GM21529 (cell line): ENCODE data around the gene LY6G6F.

ENCODE experiments used
- ATAC-seq: cut with Tn5 transposase; IDR thresholded peaks from one replicate; pipeline ENCODE4 v1.9.1; 2021; ENCODE audit not compliant: unreplicated experiment

The LY6G6F gene

DNA sequence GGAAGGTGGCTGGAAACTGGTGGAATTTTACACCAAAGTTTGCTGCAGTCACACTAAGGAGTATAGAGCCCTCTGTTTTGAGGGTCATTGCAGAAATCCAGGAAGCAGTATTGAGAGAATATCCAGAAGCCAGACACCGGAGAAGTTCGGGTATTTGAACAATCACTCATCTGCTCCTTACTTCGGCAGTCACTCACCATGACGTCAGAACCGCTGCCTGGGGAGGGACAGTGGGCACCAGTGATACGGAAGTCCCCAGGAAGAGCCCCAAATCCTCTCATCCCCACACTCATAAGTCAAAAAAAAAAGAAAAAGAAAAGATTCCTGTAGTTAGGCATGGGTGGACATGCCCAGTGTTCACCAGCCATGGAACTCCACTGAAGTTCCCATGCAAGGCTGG, 29.8 kb upstream of the LY6G6F start:
- ATAC-seq, result no peak

DNA sequence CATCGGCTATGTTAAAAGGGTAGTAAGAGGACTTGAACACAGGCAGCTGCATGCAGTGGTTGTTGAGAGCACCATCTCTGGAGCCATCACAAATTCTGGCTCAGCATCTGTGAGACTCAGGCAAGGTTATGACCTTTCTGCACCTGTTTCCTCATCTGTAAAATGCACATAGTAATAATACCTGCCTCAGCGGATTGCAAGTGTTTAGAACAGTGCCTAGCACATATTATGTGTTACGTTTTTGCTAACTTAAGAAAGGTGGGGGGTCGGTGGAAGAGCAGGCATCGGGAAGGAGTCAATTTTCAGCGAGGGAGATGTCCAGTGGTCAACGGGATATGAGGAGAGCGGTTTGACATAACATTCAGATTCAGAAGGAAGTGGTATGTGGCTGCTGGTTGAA, 28.7 kb upstream of the LY6G6F start:
- no peak for ATAC-seq

DNA sequence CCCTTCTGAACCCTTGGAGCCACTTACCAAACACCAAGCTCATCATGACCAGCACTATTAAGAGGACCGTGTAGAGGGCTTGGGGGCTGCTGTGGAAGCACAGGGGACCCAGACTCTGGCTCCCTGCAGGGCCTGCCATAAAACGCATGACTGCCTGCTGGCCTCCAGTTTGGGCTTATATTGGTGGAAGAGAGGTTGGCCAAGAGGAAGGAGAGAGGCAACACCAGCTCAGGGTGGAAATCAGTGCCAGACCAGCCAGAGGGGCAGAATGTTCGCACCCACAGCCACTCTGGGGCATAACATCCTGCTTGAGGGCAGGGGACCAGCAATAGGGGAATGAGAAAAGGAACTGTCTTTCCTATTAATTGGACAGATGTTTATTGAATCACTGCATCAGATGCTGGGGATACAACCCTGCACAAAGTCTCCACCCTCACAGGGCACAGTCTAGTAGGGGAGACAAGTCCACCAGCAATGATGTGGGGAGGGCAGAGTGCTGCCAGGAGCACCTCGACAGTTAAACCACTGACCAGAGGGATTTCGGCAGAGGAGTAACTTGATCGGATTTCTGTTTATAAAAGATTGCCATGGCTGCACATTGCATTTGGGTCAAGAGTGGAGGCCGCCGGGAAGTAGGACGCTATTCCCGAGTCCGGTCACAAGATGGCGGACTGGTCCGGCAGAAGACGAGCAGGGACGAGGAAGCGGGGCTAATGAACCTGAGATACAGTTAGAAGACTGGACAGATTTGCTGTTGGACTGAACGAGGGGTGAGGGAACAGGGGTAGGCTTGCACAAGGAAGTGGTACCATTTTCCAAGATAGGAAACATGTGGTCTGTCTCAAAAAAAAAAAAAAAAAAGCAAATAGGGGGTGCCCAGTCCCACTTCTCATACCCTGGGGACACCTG, 26.2 kb upstream of the LY6G6F start, which contains the start of gene LY6G5C:
TSS of gene LY6G5C (minus strand) at position 842 of the 909 bp plus-strand sequence. CDS start at position 148, 694 bp downstream.
- no peak for ATAC-seq

DNA sequence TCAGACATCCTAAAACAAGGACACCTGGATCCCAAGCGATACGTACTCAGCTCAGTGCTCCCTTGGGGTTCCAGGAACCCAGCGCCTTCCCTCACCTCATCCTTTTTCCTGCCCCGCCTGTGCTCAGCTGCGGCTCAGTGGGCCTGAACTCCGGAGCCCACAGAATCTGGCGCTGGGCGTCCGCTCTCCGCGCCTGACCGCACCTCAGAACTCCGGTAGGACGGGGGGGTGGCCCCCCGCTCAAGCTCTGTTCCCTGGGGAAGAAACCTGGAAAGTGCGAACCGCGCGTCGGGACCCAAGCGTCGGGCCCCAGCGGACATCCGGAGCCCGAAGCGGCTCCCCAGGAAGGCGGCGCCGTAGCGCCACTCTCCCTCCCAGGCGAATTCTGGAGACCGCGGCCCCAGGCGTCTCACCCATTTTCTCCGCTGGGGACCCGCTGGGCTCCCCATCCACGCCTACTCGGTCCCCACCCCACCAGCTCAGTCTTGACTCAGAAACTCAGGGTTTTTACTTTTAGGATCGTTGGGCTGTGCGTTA, 25.5 kb upstream of the LY6G6F start:
- no peak for ATAC-seq

DNA sequence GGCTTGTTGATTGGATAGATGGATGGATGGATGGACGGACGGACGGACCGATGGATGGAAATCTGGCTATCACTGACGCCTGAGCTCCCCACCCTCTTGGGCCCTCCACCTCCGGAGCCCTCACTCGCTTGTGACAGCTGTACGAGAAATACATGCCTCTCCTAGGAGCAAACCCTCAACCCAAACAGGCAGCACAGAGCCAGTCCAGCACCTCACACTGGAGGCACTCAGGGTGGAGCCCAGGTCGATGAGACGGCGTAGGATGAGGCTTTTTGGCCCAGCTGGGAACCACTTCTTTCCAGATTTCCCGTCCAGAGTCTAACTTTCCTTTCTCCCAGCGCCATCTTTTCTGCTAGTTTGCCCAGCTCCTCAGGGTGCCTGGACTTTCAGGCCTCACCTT, 23.1 kb upstream of the LY6G6F start:
- ATAC-seq, result no peak

DNA sequence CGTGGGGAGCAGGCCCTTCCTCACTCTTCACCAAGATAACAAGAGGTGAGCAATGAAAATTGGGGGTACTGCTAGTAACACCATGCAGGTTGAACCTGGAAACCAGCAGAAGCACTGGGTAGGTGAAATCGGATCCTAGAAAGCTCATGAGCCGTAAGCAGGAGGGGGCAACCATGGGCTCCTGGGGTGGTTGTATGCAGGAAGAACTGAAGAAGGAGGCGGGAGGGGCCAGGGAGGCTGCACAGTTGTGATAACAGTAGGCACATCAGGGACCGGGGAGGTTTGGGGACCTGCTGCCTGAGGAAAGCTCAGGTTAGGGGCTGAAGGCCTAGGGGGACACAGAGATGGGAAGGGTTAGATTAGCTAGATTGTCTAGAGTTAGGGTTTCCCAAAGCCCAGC, 20.2 kb upstream of the LY6G6F start:
- no peak for ATAC-seq

DNA sequence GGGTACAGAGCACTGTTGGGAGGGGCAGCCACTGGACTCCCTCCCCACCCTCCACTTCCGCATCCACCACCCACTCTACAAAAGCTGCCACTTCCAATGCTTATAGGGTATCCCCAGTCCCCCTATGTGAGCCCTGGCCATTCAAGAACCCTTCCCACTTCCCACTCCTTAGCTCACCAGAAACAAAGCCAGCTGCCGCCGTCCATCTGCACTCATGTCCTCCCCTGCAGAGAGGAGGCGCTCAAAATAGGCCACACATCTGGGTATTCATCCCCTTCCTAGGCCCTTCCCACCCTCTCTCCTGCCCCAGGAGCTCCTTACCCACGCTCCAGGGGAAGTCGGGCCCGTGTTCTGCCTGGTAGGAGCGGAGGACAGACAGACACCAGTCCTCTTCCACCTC, 19.3 kb upstream of the LY6G6F start:
- no peak for ATAC-seq

DNA sequence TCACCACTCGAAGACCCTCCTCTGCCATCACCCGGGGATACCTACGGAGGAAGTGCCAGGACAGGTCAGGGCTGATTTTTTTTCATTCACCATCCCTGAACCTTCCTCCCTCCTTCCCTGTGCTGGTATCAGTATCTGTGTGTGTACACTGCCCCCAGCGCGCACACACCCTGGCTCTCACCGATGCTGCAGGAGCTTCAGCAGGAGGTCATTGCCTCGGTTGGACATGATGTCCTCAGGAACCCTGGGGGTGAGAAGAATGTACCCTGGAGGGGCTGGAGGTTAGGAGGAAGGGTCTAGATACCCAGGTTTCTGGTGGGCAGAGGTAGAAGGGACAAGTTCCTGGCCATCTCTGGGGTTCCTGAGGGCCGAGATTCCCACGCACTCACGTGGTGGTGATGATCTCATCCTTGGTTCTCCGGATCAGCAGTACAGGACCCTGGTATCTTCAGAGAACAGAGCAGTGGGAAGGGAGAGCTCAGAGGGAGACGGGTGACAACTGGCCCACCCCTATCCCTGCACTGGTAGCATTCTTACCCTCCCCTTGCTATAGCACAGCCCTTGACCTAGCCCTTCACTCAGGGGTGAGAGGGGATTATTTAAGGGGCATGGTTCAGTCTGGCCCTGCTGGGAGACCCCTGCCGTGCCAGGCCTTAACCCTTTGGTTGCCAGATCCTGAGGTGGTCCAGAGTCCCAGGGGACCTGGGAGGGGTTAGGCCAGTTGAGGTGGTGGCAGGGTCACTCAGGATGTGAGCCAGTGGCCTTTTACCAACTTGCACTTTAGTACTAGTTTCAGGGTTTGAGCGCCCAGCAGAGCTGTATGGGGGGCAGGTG, 18.6 kb upstream of the LY6G6F start:
- ATAC-seq, result no peak

DNA sequence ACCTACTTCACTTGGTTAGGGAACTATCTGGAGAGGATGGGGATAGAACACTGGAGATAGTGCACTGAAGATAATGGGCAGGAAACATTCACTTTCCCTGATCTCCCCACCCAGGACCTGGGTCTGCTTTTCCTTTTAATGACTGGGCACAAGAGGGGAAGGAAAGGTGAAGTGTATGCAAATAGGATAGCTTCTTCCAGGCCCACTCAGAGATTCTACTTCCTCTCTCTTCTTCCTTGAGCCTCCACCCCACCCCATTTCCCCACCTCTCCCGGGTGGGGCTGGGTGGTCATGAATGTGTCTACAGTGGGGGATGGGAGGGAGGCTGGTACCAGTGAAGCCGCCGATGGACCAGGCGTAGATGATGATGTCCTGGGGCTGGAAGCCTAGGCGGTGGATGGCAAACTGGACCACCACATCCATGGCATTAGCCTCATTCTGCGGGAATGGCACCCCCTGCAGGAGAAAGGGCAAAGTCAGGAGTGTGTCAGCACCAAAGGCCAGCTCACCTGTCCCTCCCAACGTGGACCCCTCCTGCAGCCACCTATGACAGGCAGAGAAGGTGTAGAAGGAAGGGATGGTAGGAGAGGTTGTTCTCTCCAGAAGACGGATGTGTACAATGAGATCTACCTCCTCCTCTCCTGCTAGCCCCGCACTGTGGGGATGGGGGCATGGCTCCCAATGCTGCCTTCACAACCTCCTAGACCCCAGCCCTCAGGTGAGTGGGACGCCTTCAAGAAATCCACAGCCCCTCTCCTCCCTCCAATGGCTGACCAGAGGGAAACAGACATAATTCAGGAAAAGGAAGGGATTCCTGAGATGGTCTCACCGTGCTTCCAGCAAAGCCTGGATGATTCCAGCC, 17.2 kb upstream of the LY6G6F start:
- ATAC-seq, result no peak

DNA sequence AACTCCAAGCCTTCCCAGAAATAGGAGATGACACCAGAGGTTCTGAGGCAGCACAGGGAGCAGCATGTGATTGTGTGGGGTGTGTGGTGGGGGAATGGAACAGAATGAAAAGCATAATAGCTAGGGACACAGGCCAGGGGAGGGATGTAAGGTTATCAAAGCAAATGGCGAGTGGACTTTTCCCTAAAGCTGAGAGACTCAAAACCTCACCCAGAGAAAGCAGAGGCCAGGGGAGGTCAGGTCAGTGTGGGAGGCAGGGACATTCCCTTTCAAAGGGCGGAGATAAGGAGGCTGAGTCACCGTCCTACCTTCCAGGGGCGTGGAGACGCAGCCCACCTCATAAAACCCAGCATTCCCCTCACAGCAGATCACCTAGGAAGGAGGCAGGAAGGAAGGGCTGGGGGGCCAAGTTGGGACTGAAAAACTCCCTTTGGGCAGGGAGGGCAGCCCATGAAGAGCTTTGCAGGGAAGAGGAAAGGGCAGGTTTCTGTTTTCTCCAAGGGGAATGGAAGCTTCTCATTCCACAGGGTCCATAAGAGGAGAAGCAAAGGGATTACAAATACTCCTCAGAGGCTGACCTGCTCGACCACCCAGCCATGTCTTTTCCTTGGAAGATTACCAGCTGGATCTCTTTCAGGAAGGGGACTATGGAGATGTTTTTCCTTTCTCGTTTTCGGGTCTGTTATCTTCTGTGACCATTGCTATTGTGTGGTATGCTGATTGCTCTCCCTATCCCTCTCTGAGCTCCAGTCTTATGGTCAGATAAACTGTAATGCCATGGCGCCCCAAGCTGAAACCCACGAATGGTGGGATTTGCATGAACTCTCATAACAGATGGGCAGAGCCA, 16.2 kb upstream of the LY6G6F start:
- ATAC-seq, result no peak

DNA sequence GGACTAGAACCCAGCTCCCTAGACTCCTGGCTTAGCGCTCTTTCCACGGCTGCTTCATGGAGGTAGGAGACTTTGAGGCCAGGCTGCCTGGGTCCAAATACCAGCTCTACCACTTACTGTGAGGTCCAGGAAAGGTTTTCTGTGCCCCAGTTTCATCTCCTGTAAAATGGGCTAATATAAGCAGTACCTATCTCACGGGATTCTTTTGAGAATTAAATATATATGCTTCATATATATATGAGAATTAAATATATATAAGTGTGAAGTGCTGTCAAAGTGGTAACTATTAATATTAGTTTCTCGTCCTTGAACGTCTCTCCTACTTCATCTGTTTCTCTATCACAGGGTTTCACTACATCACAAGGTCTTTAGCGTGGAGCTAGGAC, 15.6 kb upstream of the LY6G6F start:
- no peak for ATAC-seq

DNA sequence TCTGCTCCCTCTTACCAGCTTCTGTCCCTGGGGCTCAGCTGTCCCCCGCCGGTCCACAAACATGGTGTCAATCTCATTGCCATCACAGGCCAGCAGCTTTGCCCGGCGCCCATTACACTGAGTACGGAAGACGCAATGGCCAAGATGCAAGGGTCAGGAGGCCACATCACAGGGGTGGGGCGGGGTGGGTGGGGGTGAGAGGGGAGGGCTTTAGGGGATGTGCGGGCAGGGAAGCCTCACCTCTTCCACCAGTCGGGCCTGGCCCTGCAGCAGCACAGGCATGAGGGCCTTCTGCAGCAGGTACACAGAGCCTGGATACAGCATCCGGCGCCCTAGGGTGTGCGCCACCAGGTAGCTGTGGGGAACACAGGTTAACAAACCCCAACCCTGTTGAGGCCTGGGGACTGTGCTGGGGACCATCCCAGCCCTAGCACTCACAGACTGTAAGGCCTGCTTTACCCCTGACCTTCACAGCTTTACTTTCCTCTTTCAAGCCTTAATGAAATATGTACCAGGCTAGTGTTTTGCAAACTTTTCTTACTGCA, 15.0 kb upstream of the LY6G6F start:
- no peak for ATAC-seq

DNA sequence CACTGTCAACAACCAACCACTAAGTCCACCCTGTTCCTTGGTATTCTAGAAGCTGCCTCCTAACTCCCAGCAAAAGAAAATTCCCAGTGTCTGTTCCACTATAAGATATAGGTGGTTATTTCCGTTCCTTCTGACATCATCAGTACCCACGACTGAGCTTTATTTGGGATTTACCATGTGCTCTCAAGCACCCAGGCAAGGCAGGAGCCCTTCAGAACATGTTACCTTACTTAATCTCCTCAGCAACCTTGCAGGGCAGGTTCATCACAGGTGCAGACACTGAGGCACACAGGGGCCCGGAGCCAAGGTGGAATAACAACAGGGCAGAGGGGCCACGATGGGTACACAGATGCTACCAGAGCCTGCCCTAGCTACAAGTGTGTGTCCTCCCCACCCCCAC, 14.3 kb upstream of the LY6G6F start:
- ATAC-seq, result no peak

DNA sequence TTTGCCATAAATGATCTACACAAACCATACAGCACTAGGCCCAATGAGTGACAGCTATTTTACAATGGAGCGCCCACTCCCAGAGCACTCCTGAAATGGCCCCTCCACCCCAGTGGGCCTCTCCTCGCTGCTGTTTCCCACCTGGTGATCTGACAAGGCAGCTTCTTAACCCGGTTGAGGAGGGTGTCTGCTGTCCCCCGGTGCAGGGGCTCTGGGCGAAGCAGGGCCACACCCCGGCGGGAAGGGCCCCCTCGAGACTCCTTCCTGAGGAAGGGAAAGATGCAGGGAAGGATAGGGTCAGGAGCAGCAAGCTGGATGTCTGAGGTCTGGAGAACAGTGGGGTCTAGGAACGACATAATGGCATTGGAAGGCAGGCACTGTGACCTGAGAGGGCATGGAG, 13.8 kb upstream of the LY6G6F start:
- no peak for ATAC-seq

DNA sequence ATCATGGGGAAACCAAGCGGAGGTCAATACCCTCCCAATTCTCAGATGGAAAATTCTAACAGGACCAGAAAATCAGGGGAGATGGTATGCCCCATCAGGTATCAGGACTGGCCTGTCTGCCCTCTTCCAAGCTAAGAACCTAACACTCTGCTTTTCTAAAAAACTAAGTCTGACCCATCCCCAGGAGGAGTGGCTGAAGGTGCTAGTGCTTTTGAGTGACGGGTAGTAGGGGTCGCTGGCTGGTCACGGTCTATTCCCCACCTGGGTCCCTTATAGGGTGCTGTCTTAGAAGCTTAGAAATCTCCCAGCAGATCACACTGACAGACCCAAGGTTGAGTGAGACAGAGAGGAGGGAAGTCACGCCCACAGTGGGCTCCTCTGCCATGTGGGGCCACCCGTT, 13.1 kb upstream of the LY6G6F start:
- no peak for ATAC-seq

DNA sequence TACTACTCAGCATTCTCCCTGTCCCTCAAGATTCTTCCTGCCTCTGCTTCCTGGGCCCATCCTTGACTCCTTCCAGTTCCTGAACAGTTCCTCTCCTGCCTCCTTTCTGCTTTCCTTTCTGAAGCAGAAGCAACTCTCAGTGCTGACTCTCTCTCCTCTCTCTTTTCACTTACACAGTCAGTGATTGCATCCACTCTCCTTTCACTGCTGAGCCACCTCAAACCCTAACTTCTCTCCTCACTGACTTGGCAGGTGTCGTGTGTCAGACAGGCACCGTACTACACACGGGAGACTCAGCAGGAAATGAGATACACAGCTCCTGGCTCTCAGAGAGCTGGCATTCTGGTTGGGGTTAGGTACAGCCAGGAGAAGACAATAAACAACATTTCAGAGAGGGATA, 9.1 kb upstream of the LY6G6F start:
- no peak for ATAC-seq

DNA sequence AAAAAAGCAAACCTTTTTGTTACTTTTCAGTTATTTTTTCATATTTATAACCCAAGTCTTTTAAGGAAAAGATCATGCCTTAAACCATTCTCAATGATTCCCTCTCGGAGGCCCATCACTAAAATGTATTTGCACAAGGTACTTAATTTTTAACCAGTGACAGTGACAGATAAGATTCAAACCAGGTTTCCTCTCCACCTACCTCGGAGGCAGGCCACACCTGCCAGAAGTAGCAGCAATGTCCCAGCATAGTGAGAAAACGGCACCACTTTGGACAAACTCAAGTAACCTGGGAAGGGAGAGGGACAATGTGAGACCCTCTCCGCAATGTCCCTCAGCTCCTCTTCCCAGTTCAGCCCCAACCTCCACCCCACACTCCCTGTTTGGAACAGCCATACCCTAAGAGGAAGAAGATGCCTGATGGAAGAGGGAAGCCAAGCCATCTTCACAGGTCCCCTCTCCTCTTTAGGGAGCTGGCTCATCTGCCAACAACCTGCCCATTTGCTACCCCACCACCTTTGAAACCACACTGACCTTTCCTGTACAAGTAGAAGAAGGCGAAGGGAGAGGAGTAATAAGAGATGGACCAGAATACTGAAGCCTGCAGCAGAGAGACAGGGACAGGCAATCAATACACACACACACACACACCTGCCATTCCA, 5.8 kb upstream of the LY6G6F start:
- no peak for ATAC-seq

DNA sequence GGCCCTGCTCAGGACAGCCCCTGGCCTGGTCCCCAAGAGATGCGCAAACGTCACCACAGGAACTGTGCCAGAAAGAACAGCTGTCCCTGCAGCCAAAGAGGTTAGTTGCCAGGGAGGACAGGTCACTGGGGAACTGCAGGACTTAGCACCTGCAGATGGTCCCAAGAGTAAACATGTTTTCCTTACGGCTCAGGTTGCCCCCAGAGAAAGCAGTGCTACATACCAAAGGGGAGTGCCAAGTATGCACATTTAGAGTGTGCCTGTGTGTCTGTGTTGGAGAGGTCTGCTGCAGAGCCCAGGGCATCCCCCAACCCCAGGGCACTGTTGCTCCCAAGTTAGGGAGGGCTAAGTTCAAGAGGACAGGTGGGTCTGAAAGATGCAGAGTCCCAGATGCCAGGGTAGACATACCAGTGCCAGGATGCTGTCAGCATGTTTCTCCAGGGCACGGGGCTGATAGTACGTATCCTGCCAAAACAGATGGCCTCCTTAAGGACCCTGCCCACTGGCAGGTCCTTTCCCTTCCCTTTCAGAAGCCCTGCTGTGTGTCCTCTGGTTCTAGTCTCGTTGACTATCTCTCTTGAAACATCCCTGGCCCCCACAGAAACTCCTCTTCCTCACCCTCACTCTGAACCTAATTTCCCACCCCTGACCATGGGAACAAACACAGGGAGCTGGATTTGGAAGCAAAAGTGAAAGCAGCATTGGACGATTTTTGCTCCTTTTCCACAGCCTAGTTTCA, 4.8 kb upstream of the LY6G6F start:
- no peak for ATAC-seq
